K562 (cell line): ENCODE measurements around the gene GIPR. TPM values are rescaled to one million over a fixed set of nuclear protein-coding genes. Genes with fewer than 3 reads are reported as not detected.

Experiments used
- ATAC-seq: fragments of 200-7000 bp; cut with Tn5 transposase; 3 replicates; pipeline ENCODE4 v1.9.1; 2020; ENCODE audit warnings: moderate library complexity
- BruUV-seq: library from RNA; stranded (reverse); fragments of 400-500 nt; replicated peaks from 2 replicates; lab custom pipeline; 2021; lab: Mats Ljungman, UMichigan
- CTCF ChIA-PET: fragments of 300-600 bp; formaldehyde crosslinking; extraction: SDS; loops from one replicate; lab custom pipeline; 2021; ENCODE audit warnings: low intra/inter-chr PET ratio; lab: Yijun Ruan, JAX
- POLR2A ChIA-PET: fragments of 300-600, 350-650 bp; sonication (Branson Sonifier 250); formaldehyde crosslinking; extraction: SDS; loops from one replicate; lab custom pipeline; 2021; ENCODE audit warnings: antibody characterized with exemption, inconsistent platforms; lab: Yijun Ruan, JAX
- DNase-seq, 4 experiments: peaks; one replicate each; pipeline versions ENCODE4 v3.0.0 to v3.0.0-alpha.2; 2011 to 2018; ENCODE audit warnings: low spot score in 3 of 4, mixed read lengths in 3 of 4; ENCODE audit errors: extremely low read depth in 1 of 4
- FAIRE-seq: peaks from 2 replicates; lab custom pipeline; 2011; peaks lifted over from hg19 to GRCh38; lab: Jason Lieb, UNC
- H2AFZ ChIP-seq: 2 replicates; pipeline ENCODE4 v1.6.0; 2011; ENCODE audit warnings: low read depth, low read length, control low read depth, inconsistent platforms
- H3K27ac ChIP-seq: fragments of 200-600 bp; 3 replicates; pipeline ENCODE4 v1.8.0; 2011; ENCODE audit warnings: low read depth, mild to moderate bottlenecking, control low read depth, inconsistent platforms, low read length, moderate library complexity, mixed read lengths; ENCODE audit errors: extremely low read depth
- H3K27me3 ChIP-seq, 2 experiments: fragments of 300-600 bp in 1 of 2; 2 replicates in 1 of 2; 3 replicates in 1 of 2; pipeline versions ENCODE4 v1.6.0 to v1.8.0; 2011; ENCODE audit warnings: inconsistent platforms in 2 of 2, low read length in 2 of 2, mild to moderate bottlenecking in 1 of 2, mixed read lengths in 1 of 2, moderate library complexity in 1 of 2; ENCODE audit not compliant: control insufficient read depth in 2 of 2, insufficient read depth in 2 of 2
- H3K36me3 ChIP-seq: fragments of 300-600 bp; 3 replicates; pipeline ENCODE4 v1.8.0; 2011; ENCODE audit warnings: mild to moderate bottlenecking, low read length, inconsistent platforms; ENCODE audit not compliant: control insufficient read depth, insufficient read depth
- H3K4me1 ChIP-seq, 2 experiments: fragments of 200-600 bp in 1 of 2; replicated peaks in 1 of 2; 2 replicates in 1 of 2; 3 replicates in 1 of 2; pipeline versions ENCODE4 v1.5.1 to v1.8.0; 2011; ENCODE audit warnings: inconsistent platforms in 2 of 2, low read length in 2 of 2, mild to moderate bottlenecking in 1 of 2, mixed read lengths in 1 of 2, moderate library complexity in 1 of 2; ENCODE audit not compliant: control insufficient read depth in 2 of 2, insufficient read depth in 2 of 2
- H3K4me2 ChIP-seq: 2 replicates; pipeline ENCODE4 v1.6.1; 2011; ENCODE audit warnings: low read length, control low read depth, inconsistent platforms, mixed read lengths; ENCODE audit not compliant: insufficient read depth
- H3K4me3 ChIP-seq: fragments of 200-600 bp; sonication (generic), shearing (Covaris generic); 2 replicates; pipeline ENCODE4 v1.5.1; 2016; ENCODE audit warnings: control low read depth, inconsistent platforms
- H3K79me2 ChIP-seq: fragments of 200-600 bp; 3 replicates; pipeline ENCODE4 v1.8.0; 2011; ENCODE audit warnings: low read length, inconsistent platforms; ENCODE audit not compliant: control insufficient read depth, insufficient read depth
- H3K9ac ChIP-seq, 2 experiments: 2 replicates each; pipeline versions ENCODE4 v1.6.0 to v1.6.1; 2011; ENCODE audit warnings: low read depth in 2 of 2, low read length in 2 of 2, control low read depth in 1 of 2, inconsistent platforms in 1 of 2, mild to moderate bottlenecking in 1 of 2, mixed read lengths in 1 of 2; ENCODE audit not compliant: insufficient read depth in 1 of 2
- H3K9me1 ChIP-seq: one replicate; pipeline ENCODE4 v1.6.0; 2011; ENCODE audit warnings: inconsistent platforms, mild to moderate bottlenecking, low read length, moderate library complexity; ENCODE audit not compliant: control insufficient read depth, insufficient read depth
- H3K9me3 ChIP-seq: replicated peaks from 2 replicates; pipeline ENCODE4 v1.5.1; 2011; ENCODE audit warnings: low read depth, low read length, inconsistent platforms; ENCODE audit not compliant: control insufficient read depth, insufficient read depth
- H4K20me1 ChIP-seq: replicated peaks from 2 replicates; pipeline ENCODE4 v1.6.1; 2011; ENCODE audit warnings: low read length, inconsistent platforms, mixed read lengths; ENCODE audit not compliant: control insufficient read depth, insufficient read depth
- ARNT ChIP-seq, 2 experiments: fragments of 450-650 bp; IDR thresholded peaks; 2 replicates each; pipeline ENCODE4 v1.6.1; 2016; ENCODE audit warnings: mild to moderate bottlenecking in 1 of 2
- CREB1 ChIP-seq, 2 experiments: sonication (generic) in 1 of 2; formaldehyde crosslinking in 1 of 2; IDR thresholded peaks; 2 replicates each; pipeline versions ENCODE4 v1.6.1 to v1.8.0; 2012 to 2022; ENCODE audit warnings: inconsistent platforms in 1 of 2, mild to moderate bottlenecking in 1 of 2, missing genetic modification reagents in 1 of 2, moderate library complexity in 1 of 2
- E2F3 ChIP-seq: fragments of 250-450 bp; sonication (Bioruptor Pico); IDR thresholded peaks from 2 replicates; pipeline ENCODE4 v1.4.0; 2020; ENCODE audit warnings: mild to moderate bottlenecking
- FOXK2 ChIP-seq, 2 experiments: fragments of 450-650 bp; IDR thresholded peaks in 1 of 2; conservative IDR thresholded peaks in 1 of 2; 2 replicates each; pipeline ENCODE4 v1.6.1; 2016; ENCODE audit warnings: low read depth in 2 of 2, mild to moderate bottlenecking in 1 of 2
- FOXO4 ChIP-seq: fragments of 450-650 bp; formaldehyde crosslinking; IDR thresholded peaks from 2 replicates; pipeline ENCODE4 v1.4.0; 2020; ENCODE audit warnings: mild to moderate bottlenecking, moderate library complexity
- HES1 ChIP-seq: fragments of 450-650 bp; IDR thresholded peaks from 2 replicates; pipeline ENCODE4 v1.6.1; 2016; ENCODE audit warnings: low read depth, mild to moderate bottlenecking, moderate library complexity
- HSF4 ChIP-seq: fragments of 250-450 bp; sonication (Bioruptor Pico); IDR thresholded peaks from 2 replicates; pipeline ENCODE4 v2.1.2; 2022; ENCODE audit warnings: mild to moderate bottlenecking, moderate library complexity, borderline replicate concordance
- JUN ChIP-seq, 2 experiments: sonication (generic) in 1 of 2; formaldehyde crosslinking in 1 of 2; IDR thresholded peaks; 2 replicates each; pipeline versions ENCODE4 v1.6.1 to v1.8.0; 2012 to 2022; ENCODE audit warnings: borderline replicate concordance in 2 of 2, mild to moderate bottlenecking in 2 of 2, improper control_type of control experiment in 1 of 2, low read depth in 1 of 2, low read length in 1 of 2, missing genetic modification reagents in 1 of 2
- KDM5B ChIP-seq: fragments of 200-600 bp; sonication (generic); IDR thresholded peaks from 2 replicates; pipeline ENCODE4 v1.6.1; 2012; ENCODE audit warnings: low read depth, mild to moderate bottlenecking, moderate library complexity, low read length, control low read depth, inconsistent platforms; ENCODE audit not compliant: insufficient replicate concordance
- MBD2 ChIP-seq: sonication (generic); IDR thresholded peaks from 2 replicates; pipeline ENCODE4 v1.6.1; 2016; ENCODE audit warnings: low read depth, borderline replicate concordance
- NONO ChIP-seq, 2 experiments: fragments of 200-400 bp in 1 of 2; fragments of 450-650 bp in 1 of 2; formaldehyde crosslinking in 1 of 2; IDR thresholded peaks; 2 replicates each; pipeline ENCODE4 v1.6.1; 2017; ENCODE audit warnings: low read depth in 2 of 2, mild to moderate bottlenecking in 2 of 2, moderate library complexity in 2 of 2, low read length in 1 of 2
- RAD51 ChIP-seq: fragments of 450-650 bp; IDR thresholded peaks from 2 replicates; pipeline ENCODE4 v1.7.1; 2016; ENCODE audit warnings: low read depth, mild to moderate bottlenecking, borderline replicate concordance
- RBFOX2 ChIP-seq: fragments of 200-400 bp; formaldehyde crosslinking; IDR thresholded peaks from 2 replicates; pipeline ENCODE4 v1.6.1; 2017; ENCODE audit warnings: low read depth, mild to moderate bottlenecking, low read length, moderate library complexity
- TBP ChIP-seq: optimal IDR thresholded peaks from 2 replicates; pipeline ENCODE3; 2011; ENCODE audit warnings: low read depth, low read length, improper control_type of control experiment
- ZNF23 ChIP-seq: fragments of 250-450 bp; sonication (Bioruptor Pico); IDR thresholded peaks from 2 replicates; pipeline ENCODE4 v1.4.0; 2020; ENCODE audit warnings: mild to moderate bottlenecking
- WGBS: fragments of 100-300 bp; shearing (Covaris generic); methylation state at CpG from one replicate; pipeline ENCODE4 v1.1.6; 2016; ENCODE audit warnings: low coverage, mixed read lengths; ENCODE audit not compliant: insufficient coverage; ENCODE audit errors: missing lambda C conversion rate; 5-methylcytosine and 5-hydroxymethylcytosine counted together
- in situ Hi-C: fragments of 300-500 bp; cut with MboI; formaldehyde crosslinking; loops from 4 replicates; pipeline ENCODE4 v1.15.0; 2018; ENCODE audit warnings: inconsistent platforms, mixed read lengths
- intact Hi-C: fragments of 100-400 bp; cut with micrococcal nuclease; formaldehyde crosslinking; loops from 2 replicates; pipeline ENCODE4 v1.14.2; 2022
- polyA plus RNA-seq, 8 experiments: library from polyadenylated mRNA; depleted of rRNA in 4 of 8; stranded (reverse) in 5 of 8; unstranded in 3 of 8; fragments of >200 nt; fragmentation: Nextera tagmentation in 2 of 8; fragmentation: Illumina TruSeq in 1 of 8; extraction: Ambion mirVana in 2 of 8; extraction: Trizol in 1 of 8; gene quantifications; 2 replicates each; pipeline versions ENCODE4 v1.2.1 to v1.2.3, GENCODE V29; 2011 to 2014; ENCODE audit warnings: inconsistent platforms in 1 of 8, missing spikeins in 1 of 8
- total RNA-seq, 7 experiments: library from RNA; depleted of rRNA in 6 of 7; stranded (reverse); fragments of >200 nt in 6 of 7; fragmentation: Illumina TruSeq in 2 of 7; extraction: Trizol in 2 of 7; gene quantifications; 2 replicates each; pipeline versions ENCODE4 v1.2.1 to v1.2.3, GENCODE V29; 2011 to 2021; ENCODE audit warnings: low replicate concordance in 1 of 7
- TF ChIP-seq, protein P1 (sequence below): sonication (generic); formaldehyde crosslinking; IDR thresholded peaks from 2 replicates; pipeline ENCODE4 v1.8.0; 2022; ENCODE audit warnings: mild to moderate bottlenecking, low read depth, missing genetic modification reagents

GIPR gene
- total and polyA plus RNA-seq, 9 of the 15 experiments (the other 6 are each of a cell fraction or from before 2014, with no cell fraction given) = 2.2 to 26.8 (median 12.7) TPM

DNA sequence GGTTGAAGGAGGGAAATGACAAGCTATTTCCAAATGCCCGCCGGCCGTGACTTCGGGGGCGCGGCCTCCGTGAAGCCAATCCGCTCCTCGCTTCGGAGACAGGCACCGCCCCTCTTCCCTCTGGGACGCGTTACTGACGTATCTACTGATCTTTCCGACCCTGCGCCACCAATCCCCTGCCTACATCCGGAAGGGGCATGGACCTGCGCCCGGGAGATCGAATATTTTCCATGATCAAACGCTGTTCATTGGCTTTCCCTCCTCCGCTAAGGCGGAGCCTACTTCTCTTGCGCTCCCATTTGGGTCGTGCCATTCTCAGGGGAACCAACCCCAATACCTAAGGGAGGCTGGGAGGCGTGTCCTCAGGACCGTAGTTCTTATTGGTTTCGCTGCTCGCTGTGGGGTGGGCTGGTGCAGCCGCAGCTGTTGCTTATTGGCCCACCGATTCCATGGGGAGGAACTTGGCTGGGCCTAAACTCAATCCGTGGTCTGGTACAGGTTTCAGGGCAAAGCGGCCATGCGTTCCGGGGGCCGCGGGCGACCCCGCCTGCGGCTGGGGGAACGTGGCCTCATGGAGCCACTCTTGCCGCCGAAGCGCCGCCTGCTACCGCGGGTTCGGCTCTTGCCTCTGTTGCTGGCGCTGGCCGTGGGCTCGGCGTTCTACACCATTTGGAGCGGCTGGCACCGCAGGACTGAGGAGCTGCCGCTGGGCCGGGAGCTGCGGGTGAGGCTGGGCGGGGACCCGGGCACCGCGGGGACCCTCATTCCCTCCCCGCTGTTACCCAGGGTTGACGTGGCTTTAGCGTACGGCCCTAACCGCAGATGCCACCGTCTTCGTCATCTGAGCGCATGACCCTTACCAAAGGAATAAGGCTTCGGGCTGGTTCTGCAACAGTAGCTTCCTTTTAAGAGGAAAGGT lies 24.4 kb downstream of the GIPR start, which contains the start of gene QPCTL:
TSS of gene QPCTL (plus strand) at position 480 of the 919 bp plus-strand sequence. CDS start at position 518, 38 bp downstream.
- Histone ChIP-seq H3K27ac (peak within 1 kb of the TSS; percentile 91), H3K36me3 (peaks cover 58% of the 10 kb centered on the region), H3K9me3 (no peaks in the 10 kb centered on the region), H3K4me2 (peak within 1 kb of the TSS; percentile 97), H3K4me1 (peaks cover 10 to 20% of the 10 kb centered on the region in 2 experiments; a peak in 4 of 5 replicates), H3K27me3 (no peaks in the 10 kb centered on the region), H3K4me3 (peak within 1 kb of the TSS; percentile 78), H3K9ac (peak within 1 kb of the TSS; percentile 84 to 94), H3K9me1 (no peaks in the 10 kb centered on the region), H2AFZ (peak within 1 kb of the TSS; percentile 95), H4K20me1 (0 out of 2 replicates have a peak, but pooled peaks cover 4% of the 10 kb centered on the region), H3K79me2 (peaks cover 45% of the 10 kb centered on the region)
- peak; percentile 85 to 99 (median 92) for DNase-seq
- in situ Hi-C loops (no loop called here), intact Hi-C loops (no loop called here)
- peak; percentile 99 for FAIRE-seq
- POLR2A ChIA-PET = interaction anchor here (0.5 to 3.2 kb wide), 18 partner anchors 9 to 631 kb away, joined by 3 to 30 read pairs (median 6); partner anchors contain the start of genes FBXO46 and SIX5
- CTCF ChIA-PET = interaction anchor here (0.5 kb wide), 1 partner anchor 25 kb away, joined by 3 read pairs; no protein-coding TSS in a partner anchor
- BruUV-seq = TSS peak; percentile 69
- under 1% methylated on average over 59 of the region's 70 CpGs for WGBS
- peak; percentile 95 for ATAC-seq
- no peak for TF ChIP-seq HSF4
- TF ChIP-seq KDM5B = peak; percentile 52
- peak; percentile 39; a peak in 1 of 4 replicates for TF ChIP-seq FOXK2 (conservative IDR thresholded peaks at IDR 0.05 in 1 of 2, IDR thresholded peaks at IDR 0.05 in 1 of 2; ENCODE audit: low read depth in 2 of 2)
- TF ChIP-seq MBD2 = peak; percentile 82; the same call in 1 of the 2 replicates
- TF ChIP-seq TBP = peak; percentile 70
- TF ChIP-seq CREB1 (IDR thresholded peaks at IDR 0.05) = peak; percentile 90
- peak; percentile 85 for TF ChIP-seq CREB1 (CRISPR knock-in tag; IDR thresholded peaks at IDR 0.05)
- TF ChIP-seq RBFOX2 = peak; percentile 86
- TF ChIP-seq, protein P1, sequence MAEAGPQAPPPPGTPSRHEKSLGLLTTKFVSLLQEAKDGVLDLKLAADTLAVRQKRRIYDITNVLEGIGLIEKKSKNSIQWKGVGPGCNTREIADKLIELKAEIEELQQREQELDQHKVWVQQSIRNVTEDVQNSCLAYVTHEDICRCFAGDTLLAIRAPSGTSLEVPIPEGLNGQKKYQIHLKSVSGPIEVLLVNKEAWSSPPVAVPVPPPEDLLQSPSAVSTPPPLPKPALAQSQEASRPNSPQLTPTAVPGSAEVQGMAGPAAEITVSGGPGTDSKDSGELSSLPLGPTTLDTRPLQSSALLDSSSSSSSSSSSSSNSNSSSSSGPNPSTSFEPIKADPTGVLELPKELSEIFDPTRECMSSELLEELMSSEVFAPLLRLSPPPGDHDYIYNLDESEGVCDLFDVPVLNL (CRISPR knock-in tag) = peak; percentile 94; the same call in 1 of the 2 replicates
- TF ChIP-seq E2F3 (CRISPR knock-in tag) = no peak
- peak; percentile 49; the same call in 1 of the 2 replicates for TF ChIP-seq JUN (IDR thresholded peaks at IDR 0.05; ENCODE audit: borderline replicate concordance, low read depth, low read length)
- TF ChIP-seq JUN (CRISPR knock-in tag; IDR thresholded peaks at IDR 0.05; ENCODE audit: borderline replicate concordance) = peak; percentile 71; the same call in 1 of the 2 replicates
- peak; percentile 19; the same call in 1 of the 2 replicates for TF ChIP-seq RAD51
- TF ChIP-seq ARNT (IDR thresholded peaks at IDR 0.05) = no peak
- no peak for TF ChIP-seq NONO (IDR thresholded peaks at IDR 0.05; ENCODE audit: low read depth in 2 of 2, low read length in 1 of 2)
- peak; percentile 38; the same call in 1 of the 2 replicates for TF ChIP-seq HES1
- TF ChIP-seq ZNF23 (CRISPR knock-in tag) = no peak
- TF ChIP-seq FOXO4 (CRISPR knock-in tag) = no peak
